Neural cell (in vitro differentiated cells): ENCODE measurements around the gene BLNK. TPM values are rescaled to one million over a fixed set of nuclear protein-coding genes. Genes with fewer than 3 reads are reported as not detected.

Experiments used
- H2AFZ ChIP-seq: fragments of 200-600, 300-800 bp; sonication (generic), shearing (Covaris generic); 2 replicates; pipeline ENCODE4 v1.6.0; 2014; ENCODE audit warnings: low read depth, mild to moderate bottlenecking, antibody characterized with exemption, low read length, moderate library complexity
- H3F3A ChIP-seq: fragments of 200-600 bp; shearing (Covaris generic); 2 replicates; pipeline ENCODE4 v1.6.1; 2016; ENCODE audit warnings: mild to moderate bottlenecking, moderate library complexity, mixed read lengths, antibody characterized with exemption, low read length; ENCODE audit not compliant: insufficient read depth, poor library complexity, severe bottlenecking
- H3K27ac ChIP-seq: fragments of 200-600, 300-800 bp; sonication (generic), shearing (Covaris generic); 2 replicates; pipeline ENCODE4 v1.5.1; 2014; ENCODE audit warnings: mild to moderate bottlenecking, low read length, moderate library complexity
- H3K27me3 ChIP-seq: fragments of 300-800, 200-600 bp; sonication (generic), shearing (Covaris generic); 2 replicates; pipeline ENCODE4 v1.6.0; 2014; ENCODE audit warnings: mild to moderate bottlenecking, low read depth, low read length, moderate library complexity; ENCODE audit not compliant: insufficient read depth
- H3K36me3 ChIP-seq: fragments of 300-800, 200-600 bp; sonication (generic), shearing (Covaris generic); 2 replicates; pipeline ENCODE4 v1.5.1; 2014; ENCODE audit warnings: mild to moderate bottlenecking, antibody characterized with exemption, low read length, moderate library complexity; ENCODE audit not compliant: insufficient read depth
- H3K4me2 ChIP-seq: fragments of 300-800, 200-600 bp; sonication (generic), shearing (Covaris generic); 2 replicates; pipeline ENCODE4 v1.6.0; 2014; ENCODE audit warnings: mild to moderate bottlenecking, low read length
- H3K4me3 ChIP-seq: fragments of 300-800, 200-600 bp; sonication (generic), shearing (Covaris generic); 2 replicates; pipeline ENCODE4 v1.5.1; 2014; ENCODE audit warnings: mild to moderate bottlenecking, low read length, moderate library complexity
- H3K79me2 ChIP-seq: fragments of 200-600 bp; shearing (Covaris generic); replicated peaks from 2 replicates; pipeline ENCODE4 v1.6.0; 2014; ENCODE audit warnings: mild to moderate bottlenecking, low read length, moderate library complexity; ENCODE audit not compliant: insufficient read depth
- H3K9ac ChIP-seq: fragments of 300-800, 200-600 bp; sonication (generic), shearing (Covaris generic); 2 replicates; pipeline ENCODE4 v1.6.1; 2016; ENCODE audit warnings: mild to moderate bottlenecking, low read length, mixed read lengths
- H3K9me2 ChIP-seq: fragments of 200-600 bp; shearing (Covaris generic); 2 replicates; pipeline ENCODE4 v1.6.1; 2016; ENCODE audit warnings: mild to moderate bottlenecking, low read length, mixed read lengths; ENCODE audit not compliant: insufficient read depth
- H3K9me3 ChIP-seq: fragments of 200-600, 300-800 bp; sonication (generic), shearing (Covaris generic); 2 replicates; pipeline ENCODE4 v1.6.1; 2016; ENCODE audit warnings: mild to moderate bottlenecking, mixed run types, low read length, moderate library complexity, mixed read lengths
- H4K20me1 ChIP-seq: fragments of 200-600 bp; shearing (Covaris generic); 2 replicates; pipeline ENCODE4 v1.6.1; 2016; ENCODE audit warnings: mild to moderate bottlenecking, mixed run types; ENCODE audit not compliant: insufficient read depth
- CTCF ChIP-seq: fragments of 450-650 bp; IDR thresholded peaks from 2 replicates; pipeline ENCODE4 v1.5.1; 2014; ENCODE audit warnings: antibody characterized with exemption, mild to moderate bottlenecking, moderate library complexity; ENCODE audit not compliant: poor library complexity, severe bottlenecking
- EP300 ChIP-seq: fragments of 450-650 bp; conservative IDR thresholded peaks from 2 replicates; pipeline ENCODE4 v1.6.1; 2014; ENCODE audit warnings: antibody characterized with exemption, mild to moderate bottlenecking, moderate library complexity; ENCODE audit not compliant: poor library complexity, severe bottlenecking
- EZH2 ChIP-seq: fragments of 200-600, 300-800 bp; shearing (Covaris generic), sonication (generic); IDR thresholded peaks from 2 replicates; pipeline ENCODE4 v1.6.1; 2014; ENCODE audit warnings: antibody characterized with exemption, low read length, borderline replicate concordance, mild to moderate bottlenecking; ENCODE audit not compliant: insufficient read depth, poor library complexity, severe bottlenecking
- MXI1 ChIP-seq: fragments of 450-650 bp; conservative IDR thresholded peaks from 2 replicates; pipeline ENCODE4 v1.6.1; 2014; ENCODE audit warnings: antibody characterized with exemption, mild to moderate bottlenecking; ENCODE audit not compliant: poor library complexity, severe bottlenecking
- POLR2AphosphoS5 ChIP-seq: IDR thresholded peaks from 2 replicates; pipeline ENCODE4 v1.6.1; 2012
- RAD21 ChIP-seq: fragments of 450-650 bp; conservative IDR thresholded peaks from 2 replicates; pipeline ENCODE4 v1.6.1; 2014; ENCODE audit warnings: antibody characterized with exemption, mild to moderate bottlenecking, moderate library complexity
- REST ChIP-seq: IDR thresholded peaks from 2 replicates; pipeline ENCODE4 v1.6.1; 2012; ENCODE audit warnings: borderline replicate concordance
- SMC3 ChIP-seq: fragments of 450-650 bp; conservative IDR thresholded peaks from 2 replicates; pipeline ENCODE4 v1.6.1; 2014; ENCODE audit warnings: antibody characterized with exemption, mild to moderate bottlenecking, moderate library complexity; ENCODE audit not compliant: poor library complexity
- TAF1 ChIP-seq: IDR thresholded peaks from 2 replicates; pipeline ENCODE4 v1.6.1; 2012; ENCODE audit warnings: low read depth
- polyA plus RNA-seq: library from polyadenylated mRNA; depleted of rRNA; stranded (reverse); fragments of >200 nt; gene quantifications from 2 replicates; pipeline ENCODE4 v1.2.3, GENCODE V29; 2014

Gene BLNK
- polyA plus RNA-seq, 1 donor from 2014 or later = not detected

- no peak for TF ChIP-seq EP300
Measured at GRCh38 chr10:96290368-96291133, 19.2 kb upstream of the BLNK start (continued).

- no peak overlapping the region for H2AFZ ChIP-seq
- no peak overlapping the region for H3K4me2 ChIP-seq
- TF ChIP-seq EZH2 (no peak), MXI1 (no peak), POLR2AphosphoS5 (no peak), CTCF (no peak), TAF1 (no peak), RAD21 (no peak), SMC3 (no peak), EP300 (no peak), REST (no peak)
Measured at GRCh38 chr10:96289218-96289910, 18.0 kb upstream of the BLNK start.

DNA sequence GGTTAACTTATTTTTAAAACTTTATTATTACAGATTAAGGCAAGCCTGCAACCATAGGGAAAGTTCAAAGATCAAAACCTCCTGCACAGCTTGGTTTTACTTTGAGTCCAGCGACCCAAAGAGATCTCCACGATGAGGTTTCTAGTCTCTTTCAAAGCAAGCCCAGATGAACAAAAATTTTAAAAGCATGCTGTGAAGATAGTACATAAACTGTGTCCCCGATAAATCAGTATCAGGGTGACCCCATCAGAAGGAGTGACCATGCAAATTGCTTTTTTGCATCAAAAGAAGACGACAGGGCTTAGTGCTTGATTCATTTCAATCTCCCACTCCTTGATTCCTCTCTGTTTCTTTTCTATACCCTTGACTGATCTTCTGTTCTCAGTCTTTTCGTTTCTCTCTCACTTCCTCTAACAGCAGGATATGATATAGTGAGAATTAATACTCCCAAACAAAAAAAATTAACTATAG, 16.8 kb upstream of the BLNK start:
- TF ChIP-seq CTCF (no peak), RAD21 (no peak), EZH2 (no peak), SMC3 (no peak), EP300 (no peak), POLR2AphosphoS5 (no peak), MXI1 (no peak), TAF1 (no peak), REST (no peak)
- H3K27ac ChIP-seq = no peak overlapping the region
- no peaks in the 10 kb centered on the region for H3K9me3 ChIP-seq
- no peaks in the 10 kb centered on the region for H3K9me2 ChIP-seq
- H3K4me2 ChIP-seq = no peak overlapping the region
- H2AFZ ChIP-seq = no peak overlapping the region
- no peaks in the 10 kb centered on the region for H4K20me1 ChIP-seq
- H3K27me3 ChIP-seq = no peaks in the 10 kb centered on the region
- no peak overlapping the region for H3K4me3 ChIP-seq
- no peaks in the 10 kb centered on the region for H3K79me2 ChIP-seq
- H3K9ac ChIP-seq = no peak overlapping the region
- no peaks in the 10 kb centered on the region for H3K36me3 ChIP-seq
- no peaks in the 10 kb centered on the region for H3F3A ChIP-seq

More at GRCh38 chr10:96289218-96289910, 18.0 kb upstream of the BLNK start:
- no peak overlapping the region for H3K4me3 ChIP-seq
- H3K27ac ChIP-seq = no peak overlapping the region
- no peaks in the 10 kb centered on the region for H3K27me3 ChIP-seq
- no peaks in the 10 kb centered on the region for H3K9me2 ChIP-seq
- no peaks in the 10 kb centered on the region for H3K36me3 ChIP-seq
- H3K79me2 ChIP-seq = no peaks in the 10 kb centered on the region
- H3K9me3 ChIP-seq = no peaks in the 10 kb centered on the region
- H4K20me1 ChIP-seq = no peaks in the 10 kb centered on the region
- no peak overlapping the region for H3K9ac ChIP-seq
- no peaks in the 10 kb centered on the region for H3F3A ChIP-seq
